PFSK-1 (cell line): Measurements from ENCODE around the gene NRG3.

ENCODE experiments used
- FOXP2 ChIP-seq: optimal IDR thresholded peaks from 2 replicates; pipeline ENCODE3; 2011; ENCODE audit warnings: borderline replicate concordance, control low read depth, inconsistent platforms; ENCODE audit not compliant: insufficient read depth; ENCODE audit errors: extremely low read length, extremely low read depth
- POLR2AphosphoS5 ChIP-seq: IDR thresholded peaks from 2 replicates; pipeline ENCODE4 v1.6.1; 2012; ENCODE audit warnings: low read depth, mild to moderate bottlenecking, control low read depth, low read length, moderate library complexity
- SIN3A ChIP-seq: IDR thresholded peaks from 2 replicates; pipeline ENCODE4 v1.6.1; 2012; ENCODE audit warnings: mild to moderate bottlenecking, low read length, moderate library complexity, borderline replicate concordance; ENCODE audit not compliant: insufficient read depth
- TAF1 ChIP-seq: IDR thresholded peaks from 2 replicates; pipeline ENCODE4 v1.6.1; 2012; ENCODE audit warnings: low read length, control low read depth, borderline replicate concordance; ENCODE audit not compliant: insufficient read depth
- TF ChIP-seq, protein P1 (sequence below), 2 experiments: IDR thresholded peaks; 2 replicates each; pipeline versions ENCODE4 v1.6.1 to v1.8.0; 2011 to 2012; ENCODE audit warnings: low read depth in 2 of 2, low read length in 2 of 2, control low read depth in 1 of 2, inconsistent platforms in 1 of 2, mild to moderate bottlenecking in 1 of 2, moderate library complexity in 1 of 2; ENCODE audit not compliant: insufficient read depth in 1 of 2

DNA sequence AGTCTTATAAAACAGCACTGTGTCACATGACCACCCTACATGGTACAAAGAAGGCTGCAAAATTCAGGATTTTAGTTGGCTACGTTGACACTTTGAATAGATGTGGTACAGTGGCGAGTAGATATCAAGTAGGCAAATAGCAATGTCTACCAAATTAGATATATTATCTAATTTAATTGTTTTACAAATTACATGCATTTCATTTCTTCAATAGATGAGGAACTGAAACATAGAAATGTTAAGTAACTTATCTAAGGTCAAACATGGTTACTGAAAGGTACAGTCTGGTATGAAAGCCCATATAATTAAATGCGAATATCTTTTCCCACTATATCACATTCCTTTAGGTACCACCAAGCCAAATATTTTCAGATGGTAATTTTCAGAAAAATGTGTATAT is 972.2 kb downstream of the NRG3 start:
- TF ChIP-seq, protein P1, sequence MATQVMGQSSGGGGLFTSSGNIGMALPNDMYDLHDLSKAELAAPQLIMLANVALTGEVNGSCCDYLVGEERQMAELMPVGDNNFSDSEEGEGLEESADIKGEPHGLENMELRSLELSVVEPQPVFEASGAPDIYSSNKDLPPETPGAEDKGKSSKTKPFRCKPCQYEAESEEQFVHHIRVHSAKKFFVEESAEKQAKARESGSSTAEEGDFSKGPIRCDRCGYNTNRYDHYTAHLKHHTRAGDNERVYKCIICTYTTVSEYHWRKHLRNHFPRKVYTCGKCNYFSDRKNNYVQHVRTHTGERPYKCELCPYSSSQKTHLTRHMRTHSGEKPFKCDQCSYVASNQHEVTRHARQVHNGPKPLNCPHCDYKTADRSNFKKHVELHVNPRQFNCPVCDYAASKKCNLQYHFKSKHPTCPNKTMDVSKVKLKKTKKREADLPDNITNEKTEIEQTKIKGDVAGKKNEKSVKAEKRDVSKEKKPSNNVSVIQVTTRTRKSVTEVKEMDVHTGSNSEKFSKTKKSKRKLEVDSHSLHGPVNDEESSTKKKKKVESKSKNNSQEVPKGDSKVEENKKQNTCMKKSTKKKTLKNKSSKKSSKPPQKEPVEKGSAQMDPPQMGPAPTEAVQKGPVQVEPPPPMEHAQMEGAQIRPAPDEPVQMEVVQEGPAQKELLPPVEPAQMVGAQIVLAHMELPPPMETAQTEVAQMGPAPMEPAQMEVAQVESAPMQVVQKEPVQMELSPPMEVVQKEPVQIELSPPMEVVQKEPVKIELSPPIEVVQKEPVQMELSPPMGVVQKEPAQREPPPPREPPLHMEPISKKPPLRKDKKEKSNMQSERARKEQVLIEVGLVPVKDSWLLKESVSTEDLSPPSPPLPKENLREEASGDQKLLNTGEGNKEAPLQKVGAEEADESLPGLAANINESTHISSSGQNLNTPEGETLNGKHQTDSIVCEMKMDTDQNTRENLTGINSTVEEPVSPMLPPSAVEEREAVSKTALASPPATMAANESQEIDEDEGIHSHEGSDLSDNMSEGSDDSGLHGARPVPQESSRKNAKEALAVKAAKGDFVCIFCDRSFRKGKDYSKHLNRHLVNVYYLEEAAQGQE (IDR thresholded peaks at IDR 0.05; ENCODE audit: insufficient read depth in 1 of 2, low read depth in 2 of 2, low read length in 2 of 2) = no peak
- TF ChIP-seq POLR2AphosphoS5 (no peak), TAF1 (no peak), SIN3A (no peak), FOXP2 (no peak)
